Keratinocyte (primary cell): Measurements from ENCODE around the gene AGPAT2.

Source experiments
- EZH2 ChIP-seq: IDR thresholded peaks from one replicate; pipeline ENCODE4 v1.6.1; 2012; ENCODE audit warnings: inconsistent platforms, mild to moderate bottlenecking, low read length, moderate library complexity
- TF ChIP-seq, protein P1 (sequence below), 3 experiments: IDR thresholded peaks in 1 of 3; conservative IDR thresholded peaks in 1 of 3; optimal IDR thresholded peaks in 1 of 3; 2 replicates in 2 of 3; 3 replicates in 1 of 3; pipeline versions ENCODE3 to v1.5.1; 2011; ENCODE audit warnings: low read length in 3 of 3, mild to moderate bottlenecking in 3 of 3, moderate library complexity in 2 of 3, control low read depth in 1 of 3, inconsistent platforms in 1 of 3; ENCODE audit not compliant: insufficient read depth in 2 of 3; ENCODE audit errors: extremely low read depth in 1 of 3

DNA sequence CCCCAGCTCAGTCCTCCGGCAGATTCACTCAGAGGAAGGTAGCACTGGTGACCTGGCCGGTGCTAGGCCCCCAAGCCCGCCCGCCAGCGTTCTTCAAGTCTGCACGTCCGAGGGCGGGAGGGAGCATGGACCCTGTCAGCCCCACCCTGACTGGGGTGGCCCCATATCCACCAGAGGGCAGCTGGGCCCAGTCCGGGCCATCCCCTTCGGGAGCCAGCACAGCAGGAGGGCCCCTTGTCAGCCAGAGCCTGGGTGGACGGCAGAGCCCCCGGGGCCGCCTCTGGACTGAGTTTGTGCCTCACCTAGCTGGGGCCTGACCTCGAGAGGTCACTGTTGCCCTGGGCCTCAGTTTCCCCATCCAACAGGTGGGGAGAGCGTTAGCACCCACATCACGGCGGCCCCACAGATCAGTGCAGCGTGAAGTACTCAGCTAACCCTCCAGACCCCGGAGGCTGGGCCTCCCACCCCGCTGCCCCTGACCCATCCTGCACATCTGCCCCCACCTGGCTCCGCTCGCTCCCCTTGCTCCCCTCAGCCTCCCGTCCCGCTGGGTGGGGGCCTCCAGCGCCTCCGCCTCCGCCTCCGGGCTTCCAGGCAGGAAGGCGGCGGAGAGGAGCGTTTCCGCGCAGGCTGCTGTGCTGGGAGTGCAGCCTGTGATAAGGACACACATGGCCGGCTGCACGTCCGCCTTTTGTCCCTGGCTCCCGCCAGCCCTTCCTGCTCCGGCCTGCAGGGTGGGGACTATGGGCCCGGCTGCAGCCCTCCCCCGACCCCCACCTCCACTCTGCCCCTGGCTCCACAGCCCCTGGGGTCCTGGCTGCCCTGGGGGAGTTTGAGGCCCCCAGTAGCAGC, 41.1 kb downstream of the AGPAT2 start:
- TF ChIP-seq, protein P1, sequence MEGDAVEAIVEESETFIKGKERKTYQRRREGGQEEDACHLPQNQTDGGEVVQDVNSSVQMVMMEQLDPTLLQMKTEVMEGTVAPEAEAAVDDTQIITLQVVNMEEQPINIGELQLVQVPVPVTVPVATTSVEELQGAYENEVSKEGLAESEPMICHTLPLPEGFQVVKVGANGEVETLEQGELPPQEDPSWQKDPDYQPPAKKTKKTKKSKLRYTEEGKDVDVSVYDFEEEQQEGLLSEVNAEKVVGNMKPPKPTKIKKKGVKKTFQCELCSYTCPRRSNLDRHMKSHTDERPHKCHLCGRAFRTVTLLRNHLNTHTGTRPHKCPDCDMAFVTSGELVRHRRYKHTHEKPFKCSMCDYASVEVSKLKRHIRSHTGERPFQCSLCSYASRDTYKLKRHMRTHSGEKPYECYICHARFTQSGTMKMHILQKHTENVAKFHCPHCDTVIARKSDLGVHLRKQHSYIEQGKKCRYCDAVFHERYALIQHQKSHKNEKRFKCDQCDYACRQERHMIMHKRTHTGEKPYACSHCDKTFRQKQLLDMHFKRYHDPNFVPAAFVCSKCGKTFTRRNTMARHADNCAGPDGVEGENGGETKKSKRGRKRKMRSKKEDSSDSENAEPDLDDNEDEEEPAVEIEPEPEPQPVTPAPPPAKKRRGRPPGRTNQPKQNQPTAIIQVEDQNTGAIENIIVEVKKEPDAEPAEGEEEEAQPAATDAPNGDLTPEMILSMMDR (optimal IDR thresholded peaks at IDR 0.05 in 1 of 3, IDR thresholded peaks at IDR 0.05 in 1 of 3, conservative IDR thresholded peaks at IDR 0.05 in 1 of 3; ENCODE audit: extremely low read depth in 1 of 3, insufficient read depth in 2 of 3, low read length in 3 of 3), result no peak
- no peak for TF ChIP-seq EZH2
